ENCODE results near the gene CHCHD10. TPM values are rescaled to one million over a fixed set of nuclear protein-coding genes. Genes with fewer than 3 reads are reported as not detected.

CHCHD10 gene
- 1.9 and 2.3 TPM in 2 replicates for total RNA-seq

DNA sequence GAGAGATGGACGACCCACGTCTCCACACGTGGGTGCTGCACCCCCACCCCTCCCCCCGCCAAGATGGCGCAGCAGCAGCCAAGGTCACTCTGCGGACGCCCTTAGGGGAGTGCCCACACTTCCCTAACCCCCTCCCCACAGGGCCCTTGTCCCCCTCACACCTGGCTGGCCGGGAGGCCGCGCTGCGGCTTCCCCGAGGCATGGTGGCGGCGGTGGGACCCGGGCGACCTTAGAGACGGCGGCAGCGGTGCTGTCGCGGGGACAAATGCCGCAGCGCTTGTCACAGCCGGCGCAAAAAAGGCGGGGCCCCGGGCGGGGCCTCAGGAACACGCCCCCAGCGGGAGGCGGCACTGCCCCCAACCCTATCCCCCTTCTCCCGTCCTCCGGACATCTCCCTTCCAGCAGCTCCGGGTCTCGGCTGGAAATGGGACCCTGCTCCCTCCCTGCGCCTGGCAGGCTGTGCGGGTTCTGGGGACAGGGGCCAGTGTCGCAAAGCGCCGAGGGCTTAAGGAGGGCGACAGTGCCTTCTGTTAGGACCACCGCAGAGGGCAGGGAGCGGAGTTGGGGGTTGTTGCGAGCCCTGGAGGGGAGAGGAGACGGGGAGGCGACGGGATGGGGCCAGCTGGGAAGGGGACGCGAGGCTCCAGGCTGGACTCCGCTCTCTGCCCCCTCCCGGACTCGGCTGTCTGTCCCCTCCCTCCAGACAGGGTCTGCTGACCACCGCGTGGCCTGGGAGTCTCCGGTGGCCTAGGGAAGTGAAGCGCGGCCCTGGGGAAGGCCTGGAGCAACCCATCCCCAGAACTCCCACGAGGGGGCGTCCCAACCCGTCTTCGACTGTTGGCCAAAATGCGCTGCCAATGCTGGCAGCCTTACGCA lies at the start of gene CHCHD10:
CHCHD10 (minus strand) TSS at position 300 of the 876 bp plus-strand sequence; CDS start at position 202, 98 bp downstream.

DNA sequence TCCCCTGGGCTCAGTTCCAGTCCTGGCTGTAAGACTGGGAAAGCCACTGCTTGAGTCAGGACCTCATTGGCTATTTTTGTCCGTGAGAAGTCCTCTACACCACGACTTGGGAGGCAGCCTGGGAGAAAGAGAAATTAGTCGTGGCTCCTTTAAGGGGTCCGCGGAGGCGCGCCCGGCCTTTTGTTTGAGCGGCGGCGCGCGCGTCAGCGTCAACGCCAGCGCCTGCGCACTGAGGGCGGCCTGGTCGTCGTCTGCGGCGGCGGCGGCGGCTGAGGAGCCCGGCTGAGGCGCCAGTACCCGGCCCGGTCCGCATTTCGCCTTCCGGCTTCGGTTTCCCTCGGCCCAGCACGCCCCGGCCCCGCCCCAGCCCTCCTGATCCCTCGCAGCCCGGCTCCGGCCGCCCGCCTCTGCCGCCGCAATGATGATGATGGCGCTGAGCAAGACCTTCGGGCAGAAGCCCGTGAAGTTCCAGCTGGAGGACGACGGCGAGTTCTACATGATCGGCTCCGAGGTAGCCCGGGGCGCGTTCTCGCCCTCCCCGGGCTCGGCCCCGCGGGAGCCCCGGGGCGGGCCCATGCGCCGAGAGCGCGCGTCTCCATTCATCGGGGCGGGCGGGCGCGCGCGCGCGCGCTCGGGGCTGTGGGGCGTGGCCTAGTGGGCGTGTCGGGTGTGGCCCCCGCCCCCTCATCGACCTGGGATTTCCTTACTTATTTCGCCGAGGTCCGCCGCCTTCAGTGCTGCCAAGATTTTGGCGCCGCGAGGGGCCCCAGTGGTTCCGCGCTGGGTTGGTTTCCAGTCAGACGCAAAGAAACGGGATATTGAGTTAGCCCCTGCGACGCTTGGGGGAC lies 19.2 kb upstream of the CHCHD10 start, which contains the start of gene SMARCB1:
SMARCB1 (plus strand) TSS at position 215 of the 848 bp plus-strand sequence; CDS start at position 419, 204 bp downstream.

DNA sequence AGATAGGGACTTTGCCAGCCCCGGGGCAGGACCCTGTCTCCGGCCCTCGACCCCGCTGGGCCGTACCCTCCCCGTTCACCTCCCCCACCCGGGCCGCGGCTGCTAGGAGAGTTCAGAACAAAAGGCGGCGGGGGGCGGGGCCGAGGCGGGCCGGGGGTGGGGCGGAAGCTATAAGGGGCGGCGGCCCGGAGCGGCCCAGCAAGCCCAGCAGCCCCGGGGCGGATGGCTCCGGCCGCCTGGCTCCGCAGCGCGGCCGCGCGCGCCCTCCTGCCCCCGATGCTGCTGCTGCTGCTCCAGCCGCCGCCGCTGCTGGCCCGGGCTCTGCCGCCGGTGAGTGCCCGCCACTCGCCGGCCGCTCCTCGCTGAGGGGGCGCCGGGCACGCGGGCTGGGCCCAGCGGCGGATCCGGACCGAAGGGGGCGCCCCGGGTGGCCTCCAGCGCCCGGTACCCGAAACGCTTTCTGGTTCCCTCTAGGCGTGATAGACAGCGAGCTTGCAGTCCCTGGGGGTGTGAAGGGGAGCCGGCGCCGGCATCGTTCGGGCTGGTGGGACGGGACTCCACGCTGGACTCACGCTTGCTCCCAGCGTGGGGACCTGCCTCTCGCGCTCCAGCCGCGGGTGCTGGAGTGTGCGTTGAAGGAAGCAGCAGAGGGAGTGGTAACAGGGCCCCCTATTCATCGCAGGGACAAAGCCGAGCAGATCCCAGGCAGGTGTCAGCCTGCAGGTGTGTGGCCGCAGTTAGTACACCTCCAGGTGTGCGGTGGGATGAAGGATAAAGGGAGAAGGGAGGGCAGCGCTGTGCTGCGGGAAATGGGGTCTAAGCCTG lies 5.1 kb upstream of the CHCHD10 start, which contains the start of gene MMP11:
MMP11 (plus strand) TSS at position 201 of the 825 bp plus-strand sequence; CDS start at position 223, 22 bp downstream.

DNA sequence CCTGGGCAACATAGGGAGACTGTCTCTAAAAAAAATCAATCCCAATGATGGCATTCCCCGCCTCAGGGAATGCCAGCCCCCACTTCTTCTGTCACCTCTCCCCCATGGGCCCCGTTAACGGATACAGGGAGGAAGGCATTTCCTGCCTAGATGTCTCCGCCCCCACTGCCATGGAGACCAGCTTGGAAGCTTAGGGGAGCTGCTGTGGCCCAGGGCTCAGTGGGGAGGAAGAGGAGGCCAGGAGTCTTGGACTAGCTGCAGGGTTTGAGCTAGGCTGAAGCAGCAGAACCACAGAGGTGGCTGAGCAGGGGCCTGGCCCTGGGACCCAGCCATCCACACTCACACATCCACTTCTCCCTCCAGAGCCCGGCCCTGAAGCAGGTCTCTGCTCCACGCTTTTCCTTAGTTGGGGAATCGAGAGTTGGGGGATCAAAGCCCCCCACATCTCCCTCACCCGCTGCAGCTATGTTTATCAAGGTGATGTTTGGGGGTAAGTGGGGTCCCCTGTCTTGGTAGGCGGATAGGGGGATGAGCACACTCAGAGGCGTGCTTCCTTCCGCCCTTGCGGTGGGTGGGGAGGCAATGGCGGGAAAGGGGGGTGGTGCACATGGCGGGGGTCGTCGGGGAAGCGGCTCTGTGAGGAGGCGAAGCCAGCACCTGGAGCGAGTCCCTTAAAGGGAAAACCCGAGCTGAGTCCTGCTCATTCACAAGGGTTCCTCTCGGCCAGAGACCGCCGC lies 4.8 kb downstream of the CHCHD10 start, which contains the start of gene C22orf15:
C22orf15 (plus strand) TSS at position 149 of the 737 bp plus-strand sequence; CDS start at position 466, 317 bp downstream.

DNA sequence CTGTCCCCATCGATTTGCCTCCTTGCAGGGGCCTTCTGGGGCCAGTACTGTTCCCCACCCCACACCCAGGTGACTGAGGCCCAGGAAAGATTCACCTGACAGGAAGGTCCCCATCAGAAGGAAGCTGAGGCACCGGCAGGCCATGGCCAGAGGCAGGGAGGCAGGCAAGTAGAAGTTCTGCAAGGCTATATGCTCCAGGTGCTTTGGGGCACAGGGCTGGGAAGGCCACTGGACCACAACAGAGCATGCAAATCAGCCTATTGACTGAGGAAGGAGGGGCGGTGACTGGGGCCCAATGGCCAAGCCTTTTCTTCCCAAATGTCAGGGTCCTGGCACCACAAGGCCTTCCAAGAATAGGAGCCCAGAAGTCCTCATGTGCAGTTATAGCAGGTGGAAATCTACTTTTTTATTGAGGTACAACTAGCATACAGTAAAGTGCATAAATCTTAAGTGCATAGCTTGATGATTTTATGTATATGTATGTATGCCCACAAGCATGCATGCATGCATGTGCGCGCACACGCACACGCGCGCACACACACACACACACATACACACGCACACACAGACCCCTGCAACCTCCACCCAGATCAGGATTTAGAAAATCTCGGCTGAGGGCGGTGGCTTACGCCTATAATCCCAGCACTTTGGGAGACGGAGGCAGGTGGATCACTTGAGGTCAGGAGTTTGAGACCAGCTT lies 13.4 kb downstream of the CHCHD10 start, which contains the start of gene VPREB3:
VPREB3 (minus strand) TSS at position 206 of the 700 bp plus-strand sequence; CDS start at position 144, 62 bp downstream.

DNA sequence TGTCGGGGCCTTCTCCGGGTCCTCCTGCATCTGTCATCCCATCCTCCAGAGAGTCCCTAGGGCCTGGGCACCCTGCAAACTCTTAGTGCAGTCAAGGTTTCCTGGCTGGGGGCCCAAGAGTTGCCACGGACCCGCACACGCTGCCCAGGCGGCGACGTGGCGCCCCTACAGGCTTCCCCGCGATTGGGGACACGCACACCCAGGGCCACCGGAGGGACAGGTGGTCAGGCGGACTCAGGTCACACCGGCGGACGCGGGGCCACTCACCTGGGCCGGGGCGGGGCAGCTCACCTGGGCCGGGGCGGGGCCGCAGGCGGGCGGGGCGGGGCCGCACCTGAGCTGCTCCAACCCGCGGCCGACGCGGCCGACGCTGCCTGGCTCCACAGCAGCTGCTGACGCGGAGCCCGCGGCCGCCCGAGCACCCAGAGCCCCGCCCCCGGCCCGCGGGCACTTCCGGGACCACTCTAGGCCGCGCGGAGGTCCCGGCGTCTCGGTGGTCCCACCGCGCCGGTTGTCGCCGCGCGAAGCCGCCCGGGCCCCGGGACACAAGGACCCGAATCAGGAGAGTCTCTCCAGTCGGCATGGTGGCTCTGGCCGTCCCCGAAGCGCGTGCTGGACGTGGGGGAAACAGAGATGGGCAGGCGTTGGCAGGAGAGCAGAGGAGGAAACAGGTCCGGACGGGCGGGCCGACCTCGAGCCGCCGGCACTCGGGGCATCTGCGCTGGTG lies 16.9 kb downstream of the CHCHD10 start, which contains the start of gene ZNF70:
ZNF70 (minus strand) TSS at position 399 of the 727 bp plus-strand sequence. CDS start 5,972 bp downstream, outside the sequence.

Other genes with a start within 250 kb of the CHCHD10 start
- gene IGLL1, start 187.7 kb downstream of the CHCHD10 start, total RNA-seq, result not detected in 2 replicates
- gene DRICH1, start 135.7 kb downstream of the CHCHD10 start, total RNA-seq, result not detected in 2 replicates
- gene RGL4, start 77.0 kb downstream of the CHCHD10 start, total RNA-seq, result not detected in 2 replicates
- gene ZNF70, start 16.9 kb downstream of the CHCHD10 start, total RNA-seq, result 2.7 and 2.9 TPM in 2 replicates
- gene VPREB3, start 13.5 kb downstream of the CHCHD10 start, total RNA-seq, result not detected in 2 replicates
- gene C22orf15, start 5.0 kb downstream of the CHCHD10 start, total RNA-seq, result 1.1 and 1.2 TPM in 2 replicates
- gene MMP11, start 4.9 kb upstream of the CHCHD10 start, total RNA-seq, result 7.4 and 11.2 TPM in 2 replicates
- gene SMARCB1, start 19.0 kb upstream of the CHCHD10 start, total RNA-seq, result 121 and 151 TPM in 2 replicates
- 2.3 TPM in 1 of 2 replicates, not detected in the other for gene DERL3, start 71.0 kb upstream of the CHCHD10 start, total RNA-seq
- gene SLC2A11, start 89.9 kb upstream of the CHCHD10 start, total RNA-seq, result 6.9 and 11.2 TPM in 2 replicates
- gene MIF, start 126.4 kb upstream of the CHCHD10 start, total RNA-seq, result 473 and 481 TPM in 2 replicates
- 1.8 and 2.6 TPM in 2 replicates for gene GSTT2B, start 193.2 kb upstream of the CHCHD10 start, total RNA-seq
- not detected in 2 replicates for gene DDTL, start 198.9 kb upstream of the CHCHD10 start, total RNA-seq
- 93.4 and 103 TPM in 2 replicates for gene DDT, start 206.5 kb upstream of the CHCHD10 start, total RNA-seq
- 1.2 TPM in 1 of 2 replicates, not detected in the other for gene GSTT2, start 212.2 kb upstream of the CHCHD10 start, total RNA-seq
- gene GSTT4, start 237.5 kb upstream of the CHCHD10 start, total RNA-seq, result not detected in 2 replicates
- gene CABIN1, start 243.3 kb upstream of the CHCHD10 start, total RNA-seq, result 31.0 and 53.6 TPM in 2 replicates